Skeletal muscle tissue (tissue), 4 donors: ENCODE measurements around the gene PDP2. TPM values are rescaled to one million over a fixed set of nuclear protein-coding genes. Genes with fewer than 3 reads are reported as not detected.

Source experiments
- H3K27ac ChIP-seq: one replicate; pipeline ENCODE4 v1.7.0; 2013; ENCODE audit warnings: mild to moderate bottlenecking, low read depth, low read length, inconsistent platforms
- H3K27me3 ChIP-seq, 3 donors: one replicate each; pipeline ENCODE4 v1.7.0; 2013; ENCODE audit warnings: low read length in 3 of 3; ENCODE audit not compliant: control insufficient read depth in 3 of 3, insufficient read depth in 3 of 3
- H3K36me3 ChIP-seq, 3 donors: one replicate each; pipeline ENCODE4 v1.7.0; 2013; ENCODE audit warnings: low read length in 3 of 3; ENCODE audit not compliant: control insufficient read depth in 3 of 3, insufficient read depth in 3 of 3
- H3K4me1 ChIP-seq, 3 donors: one replicate each; pipeline ENCODE4 v1.7.0; 2013; ENCODE audit warnings: low read length in 3 of 3, mild to moderate bottlenecking in 3 of 3; ENCODE audit not compliant: control insufficient read depth in 3 of 3, insufficient read depth in 3 of 3
- H3K4me3 ChIP-seq, 3 donors: one replicate each; pipeline ENCODE4 v1.7.0; 2013; ENCODE audit warnings: low read length in 3 of 3
- H3K9ac ChIP-seq, 3 donors: one replicate each; pipeline ENCODE4 v1.7.0; 2013; ENCODE audit warnings: low read length in 3 of 3, mild to moderate bottlenecking in 3 of 3, moderate library complexity in 2 of 3, low read depth in 1 of 3
- H3K9me3 ChIP-seq, 3 donors: one replicate each; pipeline ENCODE4 v1.7.0; 2013; ENCODE audit warnings: low read length in 3 of 3; ENCODE audit not compliant: control insufficient read depth in 3 of 3
- total RNA-seq: library from RNA; depleted of rRNA; stranded (reverse); fragments of >200 nt; gene quantifications from one replicate; pipeline ENCODE4 v1.2.3, GENCODE V29; 2014
- donor health status: Osteomylitis.

The PDP2 gene
- total RNA-seq, 1 donor from 2014 or later = 2.6 TPM

GRCh38 chr16:66881014-66881417 is 701 bp downstream of the PDP2 start:
- Histone ChIP-seq H3K9me3 (no peaks in the 10 kb centered on the region), H3K36me3 (peaks cover 13 to 16% (median 14%) of the 10 kb centered on the region in 3 donors), H3K9ac (peak overlapping the region; percentile 83 to 92 (median 89)), H3K4me3 (peak overlapping the region; percentile 86 to 96 (median 95)), H3K27ac (peak overlapping the region; percentile 41), H3K4me1 (peaks cover 4 to 18% (median 13%) of the 10 kb centered on the region in 3 donors), H3K27me3 (no peaks in the 10 kb centered on the region)

DNA sequence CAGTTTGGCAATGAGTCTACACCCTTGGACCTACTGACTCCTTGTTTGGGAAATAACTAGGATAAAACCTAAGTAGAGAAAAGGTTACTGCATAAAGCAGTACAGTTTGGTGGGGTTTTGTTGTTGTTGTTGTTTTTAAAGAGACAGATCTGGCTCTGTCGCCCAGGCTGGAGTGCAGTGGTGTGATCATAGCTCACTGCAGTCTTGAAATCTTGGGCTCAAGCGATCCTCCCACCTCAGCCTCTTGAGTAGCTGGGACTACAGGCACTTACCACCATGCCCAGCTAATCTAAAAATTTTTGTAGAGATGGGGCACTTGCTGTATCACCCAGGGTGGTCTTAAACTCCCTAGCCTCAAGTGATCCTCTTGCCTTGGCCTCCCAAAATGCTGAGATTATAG is 1.2 kb downstream of the PDP2 start:
- Histone ChIP-seq H3K4me1 (peaks cover 4 to 18% (median 13%) of the 10 kb centered on the region in 3 donors), H3K4me3 (peak overlapping the region in 1 of 3 donors; percentile 27), H3K27ac (no peak overlapping the region), H3K27me3 (no peaks in the 10 kb centered on the region), H3K36me3 (peaks cover 14 to 16% (median 16%) of the 10 kb centered on the region in 3 donors), H3K9me3 (no peaks in the 10 kb centered on the region), H3K9ac (peak overlapping the region in 1 of 3 donors; percentile 28)

DNA sequence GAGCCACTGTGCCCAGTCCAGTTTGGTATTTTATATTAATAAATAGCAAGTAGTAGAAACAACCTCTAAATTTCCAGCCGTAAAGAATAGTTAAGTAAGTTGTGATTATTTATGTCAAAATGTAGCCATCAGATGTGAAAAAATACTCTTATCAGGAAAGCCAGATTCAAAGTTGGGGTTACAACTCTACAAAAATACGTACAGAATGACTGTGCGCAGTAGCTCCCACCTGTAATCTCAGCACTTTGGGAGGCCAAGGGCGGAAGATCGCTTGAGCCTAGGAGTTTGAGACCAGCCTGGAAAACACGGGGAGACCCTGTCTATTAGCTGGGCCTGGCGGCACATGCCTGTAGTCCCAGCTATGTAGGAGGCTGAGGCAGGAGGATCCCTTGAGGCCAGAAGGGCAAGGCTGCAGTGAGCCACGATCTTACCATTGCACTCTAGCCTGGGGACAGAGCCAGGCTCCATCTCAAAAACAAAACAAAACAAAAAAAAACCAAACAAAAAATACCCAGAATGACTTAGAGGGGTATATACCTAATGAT is 1.7 kb downstream of the PDP2 start:
- peaks cover 14 to 19% (median 16%) of the 10 kb centered on the region in 3 donors for H3K36me3 ChIP-seq
- no peaks in the 10 kb centered on the region for H3K27me3 ChIP-seq
- H3K4me3 ChIP-seq = no peak overlapping the region
- peaks cover 4 to 18% (median 13%) of the 10 kb centered on the region in 3 donors for H3K4me1 ChIP-seq
- H3K27ac ChIP-seq = no peak overlapping the region
- H3K9me3 ChIP-seq = no peaks in the 10 kb centered on the region
- no peak overlapping the region for H3K9ac ChIP-seq

GRCh38 chr16:66882702-66883101 is 2.4 kb downstream of the PDP2 start:
- H3K27ac ChIP-seq = no peak overlapping the region
- no peaks in the 10 kb centered on the region for H3K27me3 ChIP-seq

DNA sequence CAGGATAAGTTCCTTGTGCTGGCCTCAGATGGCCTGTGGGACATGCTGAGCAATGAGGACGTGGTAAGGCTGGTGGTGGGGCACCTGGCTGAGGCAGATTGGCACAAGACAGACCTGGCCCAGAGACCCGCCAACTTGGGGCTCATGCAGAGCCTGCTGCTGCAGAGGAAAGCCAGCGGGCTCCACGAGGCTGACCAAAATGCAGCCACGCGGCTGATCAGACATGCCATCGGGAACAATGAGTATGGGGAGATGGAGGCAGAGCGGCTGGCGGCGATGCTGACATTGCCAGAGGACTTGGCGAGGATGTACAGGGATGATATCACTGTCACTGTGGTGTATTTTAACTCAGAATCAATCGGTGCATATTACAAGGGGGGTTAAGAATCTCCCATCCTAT is 5.2 kb downstream of the PDP2 start:
- Histone ChIP-seq H3K4me3 (no peak overlapping the region), H3K36me3 (peaks cover 14 to 19% (median 16%) of the 10 kb centered on the region in 3 donors), H3K27me3 (no peaks in the 10 kb centered on the region), H3K4me1 (peaks cover 0 to 11% (median 6%) of the 10 kb centered on the region in 3 donors), H3K27ac (no peak overlapping the region), H3K9ac (no peak overlapping the region), H3K9me3 (no peaks in the 10 kb centered on the region)

More at GRCh38 chr16:66882702-66883101, 2.4 kb downstream of the PDP2 start:
- Histone ChIP-seq H3K9ac (no peak overlapping the region), H3K9me3 (no peaks in the 10 kb centered on the region), H3K36me3 (peaks cover 14 to 19% (median 16%) of the 10 kb centered on the region in 3 donors), H3K4me3 (no peak overlapping the region), H3K4me1 (peaks cover 4 to 18% (median 13%) of the 10 kb centered on the region in 3 donors)

GRCh38 chr16:66886321-66886720 is 6.0 kb downstream of the PDP2 start:
- no peaks in the 10 kb centered on the region for H3K9me3 ChIP-seq
- H3K4me3 ChIP-seq = no peak overlapping the region
- H3K36me3 ChIP-seq = peaks cover 14 to 19% (median 16%) of the 10 kb centered on the region in 3 donors
- no peak overlapping the region for H3K9ac ChIP-seq
- no peaks in the 10 kb centered on the region for H3K27me3 ChIP-seq
- H3K27ac ChIP-seq = no peak overlapping the region
- H3K4me1 ChIP-seq = peaks cover 0 to 8% (median 2%) of the 10 kb centered on the region in 3 donors

GRCh38 chr16:66886914-66887313 is 6.6 kb downstream of the PDP2 start:
- no peaks in the 10 kb centered on the region for H3K9me3 ChIP-seq
- no peak overlapping the region for H3K4me3 ChIP-seq
- no peak overlapping the region for H3K27ac ChIP-seq
- peaks cover 0 to 4% (median 0%) of the 10 kb centered on the region in 3 donors for H3K4me1 ChIP-seq
- no peak overlapping the region for H3K9ac ChIP-seq
- peaks cover 14 to 19% (median 16%) of the 10 kb centered on the region in 3 donors for H3K36me3 ChIP-seq
- no peaks in the 10 kb centered on the region for H3K27me3 ChIP-seq

GRCh38 chr16:66888647-66889615 is 8.6 kb downstream of the PDP2 start:
- no peaks in the 10 kb centered on the region for H3K27me3 ChIP-seq
- no peaks in the 10 kb centered on the region for H3K9me3 ChIP-seq
- no peak overlapping the region for H3K9ac ChIP-seq
- peaks cover 0 to 4% (median 0%) of the 10 kb centered on the region in 3 donors for H3K4me1 ChIP-seq
- peaks cover 14 to 19% (median 16%) of the 10 kb centered on the region in 3 donors for H3K36me3 ChIP-seq
- no peak overlapping the region for H3K4me3 ChIP-seq
- no peak overlapping the region for H3K27ac ChIP-seq

- H3K36me3 ChIP-seq = peaks cover 11 to 16% (median 11%) of the 10 kb centered on the region in 3 donors
- H3K4me1 ChIP-seq = peaks cover 0 to 4% (median 0%) of the 10 kb centered on the region in 3 donors
- no peaks in the 10 kb centered on the region for H3K9me3 ChIP-seq
- no peak overlapping the region for H3K27ac ChIP-seq
- no peak overlapping the region for H3K4me3 ChIP-seq
- H3K27me3 ChIP-seq = no peaks in the 10 kb centered on the region
- H3K9ac ChIP-seq = no peak overlapping the region
Observed at GRCh38 chr16:66889622-66890021, 9.3 kb downstream of the PDP2 start.

DNA sequence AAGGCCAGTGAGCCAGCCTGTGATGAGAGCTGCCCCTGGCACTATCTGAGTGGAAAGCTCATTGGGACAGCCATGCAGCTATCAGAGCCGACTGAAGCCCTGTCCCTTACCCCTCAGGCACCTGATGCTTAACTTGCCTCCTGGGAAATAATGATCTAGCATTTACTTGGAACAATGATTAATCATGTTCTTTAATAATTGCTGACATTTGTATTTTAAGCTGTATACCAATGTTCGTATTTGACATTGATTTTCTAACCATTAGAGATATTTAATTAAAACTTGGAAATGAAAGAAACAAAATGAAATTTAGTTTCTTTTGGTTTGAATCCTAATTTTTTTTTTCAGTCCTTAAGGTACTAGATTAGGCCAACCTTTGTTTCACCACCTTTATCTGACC is 10.5 kb downstream of the PDP2 start:
- Histone ChIP-seq H3K27me3 (no peaks in the 10 kb centered on the region), H3K4me3 (no peak overlapping the region), H3K36me3 (peaks cover 0 to 7% (median 0%) of the 10 kb centered on the region in 3 donors), H3K9ac (peak overlapping the region in 1 of 3 donors; percentile 28), H3K9me3 (no peaks in the 10 kb centered on the region), H3K4me1 (peaks cover 3 to 14% (median 9%) of the 10 kb centered on the region in 3 donors), H3K27ac (no peak overlapping the region)
